ENCODE results near the gene PIK3R3.

DNA sequence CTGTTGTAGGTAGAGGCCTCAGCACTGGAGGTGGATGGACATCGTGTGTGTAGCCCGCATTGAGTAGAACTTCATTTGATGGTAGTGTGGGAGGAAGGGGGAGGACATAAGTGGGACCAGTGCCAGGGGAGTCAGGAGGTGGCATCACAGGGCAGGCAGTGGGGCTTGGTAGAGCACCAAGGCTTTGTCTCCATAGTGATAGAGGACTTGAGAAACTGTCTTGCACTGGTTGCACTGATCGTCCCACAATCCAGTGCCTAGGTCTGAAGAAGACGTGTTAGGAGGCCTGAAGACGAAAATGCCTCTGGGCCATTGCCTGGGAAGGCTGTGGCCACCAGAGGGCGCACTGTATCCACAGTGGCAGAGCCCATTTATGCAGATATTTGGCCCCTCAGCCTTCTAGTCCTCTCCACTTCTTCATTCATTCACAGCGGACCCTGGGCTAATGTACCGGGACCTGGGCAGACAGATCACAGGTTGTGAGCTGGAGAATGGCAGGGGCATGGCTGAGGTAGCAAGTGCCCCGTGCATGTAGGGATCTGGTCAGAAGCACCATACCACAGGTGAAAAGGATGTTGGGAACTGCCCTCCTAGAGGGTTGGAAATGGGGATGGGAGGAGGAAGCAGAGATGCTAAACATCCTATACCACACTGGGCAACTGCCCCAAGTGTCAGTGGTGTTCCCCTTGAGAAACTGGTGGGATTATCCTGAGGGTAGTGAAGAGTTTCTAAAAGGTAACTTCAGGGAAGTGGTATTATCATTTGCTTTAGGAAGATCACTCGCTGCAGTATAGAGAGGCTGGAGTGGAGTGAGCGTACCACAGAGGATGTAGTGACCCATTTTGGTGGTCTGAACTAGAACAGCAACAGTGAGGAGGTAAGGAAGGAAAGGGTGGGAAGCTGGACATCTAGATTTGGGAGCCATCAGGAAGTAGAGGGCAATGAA lies 95.3 kb downstream of the PIK3R3 start:
- TF ChIP-seq POLR2A (IDR thresholded peaks at IDR 0.05; ENCODE audit: low read depth, low read length) (no peak), EZH2 (IDR thresholded peaks at IDR 0.05; ENCODE audit: borderline replicate concordance, low read depth, low read length, severe bottlenecking) (no peak), POLR2AphosphoS5 (IDR thresholded peaks at IDR 0.05; ENCODE audit: insufficient read depth, low read depth, low read length) (peak; percentile 29), JUN (IDR thresholded peaks at IDR 0.05; ENCODE audit: borderline replicate concordance, insufficient read depth, insufficient read length, low read depth) (no peak), GATA2 (IDR thresholded peaks at IDR 0.05; ENCODE audit: insufficient read depth, insufficient read length, low read depth, low read length) (no peak), MYC (IDR thresholded peaks at IDR 0.05; ENCODE audit: low read depth, low read length) (no peak), FOS (IDR thresholded peaks at IDR 0.05; ENCODE audit: borderline replicate concordance, insufficient read depth, low read length) (no peak)
- TF ChIP-seq, protein P1, sequence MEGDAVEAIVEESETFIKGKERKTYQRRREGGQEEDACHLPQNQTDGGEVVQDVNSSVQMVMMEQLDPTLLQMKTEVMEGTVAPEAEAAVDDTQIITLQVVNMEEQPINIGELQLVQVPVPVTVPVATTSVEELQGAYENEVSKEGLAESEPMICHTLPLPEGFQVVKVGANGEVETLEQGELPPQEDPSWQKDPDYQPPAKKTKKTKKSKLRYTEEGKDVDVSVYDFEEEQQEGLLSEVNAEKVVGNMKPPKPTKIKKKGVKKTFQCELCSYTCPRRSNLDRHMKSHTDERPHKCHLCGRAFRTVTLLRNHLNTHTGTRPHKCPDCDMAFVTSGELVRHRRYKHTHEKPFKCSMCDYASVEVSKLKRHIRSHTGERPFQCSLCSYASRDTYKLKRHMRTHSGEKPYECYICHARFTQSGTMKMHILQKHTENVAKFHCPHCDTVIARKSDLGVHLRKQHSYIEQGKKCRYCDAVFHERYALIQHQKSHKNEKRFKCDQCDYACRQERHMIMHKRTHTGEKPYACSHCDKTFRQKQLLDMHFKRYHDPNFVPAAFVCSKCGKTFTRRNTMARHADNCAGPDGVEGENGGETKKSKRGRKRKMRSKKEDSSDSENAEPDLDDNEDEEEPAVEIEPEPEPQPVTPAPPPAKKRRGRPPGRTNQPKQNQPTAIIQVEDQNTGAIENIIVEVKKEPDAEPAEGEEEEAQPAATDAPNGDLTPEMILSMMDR (IDR thresholded peaks at IDR 0.05; ENCODE audit: extremely low read depth in 1 of 2, insufficient read depth in 1 of 2, low read depth in 1 of 2, low read length in 2 of 2) = peak; percentile 96 to 97
- TF ChIP-seq, protein P2, sequence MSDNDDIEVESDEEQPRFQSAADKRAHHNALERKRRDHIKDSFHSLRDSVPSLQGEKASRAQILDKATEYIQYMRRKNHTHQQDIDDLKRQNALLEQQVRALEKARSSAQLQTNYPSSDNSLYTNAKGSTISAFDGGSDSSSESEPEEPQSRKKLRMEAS (IDR thresholded peaks at IDR 0.05; ENCODE audit: insufficient read depth, insufficient read length) = no peak
